Measurements from ENCODE around the gene TBCA. TPM values are rescaled to one million over a fixed set of nuclear protein-coding genes. Genes with fewer than 3 reads are reported as not detected.
A peak's percentile ranks its signal among the peaks of the same experiment; 100 is the strongest.

Gene TBCA
- total and polyA plus RNA-seq, 9 of the 15 experiments (the other 6 are each of a cell fraction or from before 2014, with no cell fraction given) = 164 to 661 (median 334) TPM

DNA sequence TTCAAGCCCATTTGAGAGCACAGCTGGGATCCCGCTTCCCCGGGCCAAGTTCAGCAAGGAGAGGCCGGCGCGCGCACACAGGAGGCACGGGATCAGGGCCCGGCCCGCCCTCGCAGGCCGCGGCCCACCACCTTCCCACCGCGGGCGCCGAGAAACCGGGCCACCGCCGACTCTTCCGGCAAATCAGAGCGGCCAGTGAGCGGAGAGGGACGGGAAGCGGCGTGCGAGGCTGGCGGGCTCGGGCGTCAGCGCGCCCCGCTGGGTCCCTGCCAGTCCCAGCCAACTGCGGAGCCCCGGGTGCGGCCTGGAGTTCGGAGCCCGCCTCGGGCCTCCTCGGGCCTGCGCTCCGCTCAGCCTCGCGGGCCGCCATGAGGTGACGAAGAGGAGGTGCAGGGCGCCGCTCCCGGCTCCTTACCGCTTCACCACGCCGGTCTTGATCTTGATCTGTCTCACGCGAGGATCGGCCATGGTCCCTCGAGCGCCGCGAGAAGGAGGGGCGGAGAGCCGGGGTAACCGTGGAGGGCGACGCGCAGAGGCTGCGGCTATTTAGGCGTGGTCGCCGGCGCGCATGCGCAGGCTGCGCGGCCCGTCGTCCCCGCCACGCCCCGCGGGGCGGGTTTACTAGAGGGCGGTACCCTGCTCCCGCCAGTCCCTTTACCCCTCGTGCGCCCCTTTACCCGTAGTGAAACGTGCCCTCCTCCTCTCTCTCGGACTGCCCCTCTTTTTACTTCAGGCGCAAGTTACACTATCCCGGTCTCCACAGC is at the start of gene TBCA (continued):
- TF ChIP-seq, protein P1, sequence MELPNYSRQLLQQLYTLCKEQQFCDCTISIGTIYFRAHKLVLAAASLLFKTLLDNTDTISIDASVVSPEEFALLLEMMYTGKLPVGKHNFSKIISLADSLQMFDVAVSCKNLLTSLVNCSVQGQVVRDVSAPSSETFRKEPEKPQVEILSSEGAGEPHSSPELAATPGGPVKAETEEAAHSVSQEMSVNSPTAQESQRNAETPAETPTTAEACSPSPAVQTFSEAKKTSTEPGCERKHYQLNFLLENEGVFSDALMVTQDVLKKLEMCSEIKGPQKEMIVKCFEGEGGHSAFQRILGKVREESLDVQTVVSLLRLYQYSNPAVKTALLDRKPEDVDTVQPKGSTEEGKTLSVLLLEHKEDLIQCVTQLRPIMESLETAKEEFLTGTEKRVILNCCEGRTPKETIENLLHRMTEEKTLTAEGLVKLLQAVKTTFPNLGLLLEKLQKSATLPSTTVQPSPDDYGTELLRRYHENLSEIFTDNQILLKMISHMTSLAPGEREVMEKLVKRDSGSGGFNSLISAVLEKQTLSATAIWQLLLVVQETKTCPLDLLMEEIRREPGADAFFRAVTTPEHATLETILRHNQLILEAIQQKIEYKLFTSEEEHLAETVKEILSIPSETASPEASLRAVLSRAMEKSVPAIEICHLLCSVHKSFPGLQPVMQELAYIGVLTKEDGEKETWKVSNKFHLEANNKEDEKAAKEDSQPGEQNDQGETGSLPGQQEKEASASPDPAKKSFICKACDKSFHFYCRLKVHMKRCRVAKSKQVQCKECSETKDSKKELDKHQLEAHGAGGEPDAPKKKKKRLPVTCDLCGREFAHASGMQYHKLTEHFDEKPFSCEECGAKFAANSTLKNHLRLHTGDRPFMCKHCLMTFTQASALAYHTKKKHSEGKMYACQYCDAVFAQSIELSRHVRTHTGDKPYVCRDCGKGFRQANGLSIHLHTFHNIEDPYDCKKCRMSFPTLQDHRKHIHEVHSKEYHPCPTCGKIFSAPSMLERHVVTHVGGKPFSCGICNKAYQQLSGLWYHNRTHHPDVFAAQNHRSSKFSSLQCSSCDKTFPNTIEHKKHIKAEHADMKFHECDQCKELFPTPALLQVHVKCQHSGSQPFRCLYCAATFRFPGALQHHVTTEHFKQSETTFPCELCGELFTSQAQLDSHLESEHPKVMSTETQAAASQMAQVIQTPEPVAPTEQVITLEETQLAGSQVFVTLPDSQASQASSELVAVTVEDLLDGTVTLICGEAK (IDR thresholded peaks at IDR 0.05) = no peak
- TF ChIP-seq, protein P1 (CRISPR knock-in tag; IDR thresholded peaks at IDR 0.05) = no peak
- no peak for TF ChIP-seq ZNF217 (CRISPR knock-in tag; IDR thresholded peaks at IDR 0.05)
- no peak for TF ChIP-seq MECOM (CRISPR knock-in tag; IDR thresholded peaks at IDR 0.05)
- TF ChIP-seq, protein P2, sequence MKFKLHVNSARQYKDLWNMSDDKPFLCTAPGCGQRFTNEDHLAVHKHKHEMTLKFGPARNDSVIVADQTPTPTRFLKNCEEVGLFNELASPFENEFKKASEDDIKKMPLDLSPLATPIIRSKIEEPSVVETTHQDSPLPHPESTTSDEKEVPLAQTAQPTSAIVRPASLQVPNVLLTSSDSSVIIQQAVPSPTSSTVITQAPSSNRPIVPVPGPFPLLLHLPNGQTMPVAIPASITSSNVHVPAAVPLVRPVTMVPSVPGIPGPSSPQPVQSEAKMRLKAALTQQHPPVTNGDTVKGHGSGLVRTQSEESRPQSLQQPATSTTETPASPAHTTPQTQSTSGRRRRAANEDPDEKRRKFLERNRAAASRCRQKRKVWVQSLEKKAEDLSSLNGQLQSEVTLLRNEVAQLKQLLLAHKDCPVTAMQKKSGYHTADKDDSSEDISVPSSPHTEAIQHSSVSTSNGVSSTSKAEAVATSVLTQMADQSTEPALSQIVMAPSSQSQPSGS (CRISPR knock-in tag; IDR thresholded peaks at IDR 0.05) = peak; percentile 71; the same call in 1 of the 2 replicates
- peak; percentile 90 for TF ChIP-seq CBX1 (IDR thresholded peaks at IDR 0.05; ENCODE audit: low read depth)
- no peak for TF ChIP-seq RAD21 (CRISPR knock-in tag; conservative IDR thresholded peaks at IDR 0.05 in 1 of 2, IDR thresholded peaks at IDR 0.05 in 1 of 2)
- TF ChIP-seq KLF1 (tag; IDR thresholded peaks at IDR 0.05) = peak; percentile 59
- TF ChIP-seq, protein P3, sequence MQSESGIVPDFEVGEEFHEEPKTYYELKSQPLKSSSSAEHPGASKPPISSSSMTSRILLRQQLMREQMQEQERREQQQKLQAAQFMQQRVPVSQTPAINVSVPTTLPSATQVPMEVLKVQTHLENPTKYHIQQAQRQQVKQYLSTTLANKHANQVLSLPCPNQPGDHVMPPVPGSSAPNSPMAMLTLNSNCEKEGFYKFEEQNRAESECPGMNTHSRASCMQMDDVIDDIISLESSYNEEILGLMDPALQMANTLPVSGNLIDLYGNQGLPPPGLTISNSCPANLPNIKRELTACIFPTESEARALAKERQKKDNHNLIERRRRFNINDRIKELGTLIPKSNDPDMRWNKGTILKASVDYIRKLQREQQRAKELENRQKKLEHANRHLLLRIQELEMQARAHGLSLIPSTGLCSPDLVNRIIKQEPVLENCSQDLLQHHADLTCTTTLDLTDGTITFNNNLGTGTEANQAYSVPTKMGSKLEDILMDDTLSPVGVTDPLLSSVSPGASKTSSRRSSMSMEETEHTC (IDR thresholded peaks at IDR 0.05) = 0 out of 2 replicates have a peak, but pooled peaks have one; percentile 55
- TF ChIP-seq SOX6 (IDR thresholded peaks at IDR 0.05) = no peak
- TF ChIP-seq MAFK (IDR thresholded peaks at IDR 0.05; ENCODE audit: low read length) = no peak
- TF ChIP-seq CBX5 (IDR thresholded peaks at IDR 0.05; ENCODE audit: borderline replicate concordance, low read depth) = no peak
- TF ChIP-seq XRCC3 (IDR thresholded peaks at IDR 0.05) = no peak
- no peak for TF ChIP-seq RBM15 (IDR thresholded peaks at IDR 0.05; ENCODE audit: insufficient read depth, low read length)
- TF ChIP-seq, protein P4, sequence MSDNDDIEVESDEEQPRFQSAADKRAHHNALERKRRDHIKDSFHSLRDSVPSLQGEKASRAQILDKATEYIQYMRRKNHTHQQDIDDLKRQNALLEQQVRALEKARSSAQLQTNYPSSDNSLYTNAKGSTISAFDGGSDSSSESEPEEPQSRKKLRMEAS (CRISPR knock-in tag; IDR thresholded peaks at IDR 0.05) = peak; percentile 77
- TF ChIP-seq BCOR (IDR thresholded peaks at IDR 0.05) = no peak
- TF ChIP-seq KAT2B (IDR thresholded peaks at IDR 0.05; ENCODE audit: low read depth, low read length) = no peak
